Neural cell (in vitro differentiated cells): ENCODE data around the gene ASB4. TPM values are rescaled to one million over a fixed set of nuclear protein-coding genes. Genes with fewer than 3 reads are reported as not detected.

Experiments
- H2AFZ ChIP-seq: fragments of 200-600, 300-800 bp; sonication (generic), shearing (Covaris generic); 2 replicates; pipeline ENCODE4 v1.6.0; 2014; ENCODE audit warnings: low read depth, mild to moderate bottlenecking, antibody characterized with exemption, low read length, moderate library complexity
- H3F3A ChIP-seq: fragments of 200-600 bp; shearing (Covaris generic); 2 replicates; pipeline ENCODE4 v1.6.1; 2016; ENCODE audit warnings: mild to moderate bottlenecking, moderate library complexity, mixed read lengths, antibody characterized with exemption, low read length; ENCODE audit not compliant: insufficient read depth, poor library complexity, severe bottlenecking
- H3K27ac ChIP-seq: fragments of 200-600, 300-800 bp; sonication (generic), shearing (Covaris generic); 2 replicates; pipeline ENCODE4 v1.5.1; 2014; ENCODE audit warnings: mild to moderate bottlenecking, low read length, moderate library complexity
- H3K27me3 ChIP-seq: fragments of 300-800, 200-600 bp; sonication (generic), shearing (Covaris generic); 2 replicates; pipeline ENCODE4 v1.6.0; 2014; ENCODE audit warnings: mild to moderate bottlenecking, low read depth, low read length, moderate library complexity; ENCODE audit not compliant: insufficient read depth
- H3K36me3 ChIP-seq: fragments of 300-800, 200-600 bp; sonication (generic), shearing (Covaris generic); 2 replicates; pipeline ENCODE4 v1.5.1; 2014; ENCODE audit warnings: mild to moderate bottlenecking, antibody characterized with exemption, low read length, moderate library complexity; ENCODE audit not compliant: insufficient read depth
- H3K4me2 ChIP-seq: fragments of 300-800, 200-600 bp; sonication (generic), shearing (Covaris generic); 2 replicates; pipeline ENCODE4 v1.6.0; 2014; ENCODE audit warnings: mild to moderate bottlenecking, low read length
- H3K4me3 ChIP-seq: fragments of 300-800, 200-600 bp; sonication (generic), shearing (Covaris generic); 2 replicates; pipeline ENCODE4 v1.5.1; 2014; ENCODE audit warnings: mild to moderate bottlenecking, low read length, moderate library complexity
- H3K79me2 ChIP-seq: fragments of 200-600 bp; shearing (Covaris generic); replicated peaks from 2 replicates; pipeline ENCODE4 v1.6.0; 2014; ENCODE audit warnings: mild to moderate bottlenecking, low read length, moderate library complexity; ENCODE audit not compliant: insufficient read depth
- H3K9ac ChIP-seq: fragments of 300-800, 200-600 bp; sonication (generic), shearing (Covaris generic); 2 replicates; pipeline ENCODE4 v1.6.1; 2016; ENCODE audit warnings: mild to moderate bottlenecking, low read length, mixed read lengths
- H3K9me2 ChIP-seq: fragments of 200-600 bp; shearing (Covaris generic); 2 replicates; pipeline ENCODE4 v1.6.1; 2016; ENCODE audit warnings: mild to moderate bottlenecking, low read length, mixed read lengths; ENCODE audit not compliant: insufficient read depth
- H3K9me3 ChIP-seq: fragments of 200-600, 300-800 bp; sonication (generic), shearing (Covaris generic); 2 replicates; pipeline ENCODE4 v1.6.1; 2016; ENCODE audit warnings: mild to moderate bottlenecking, mixed run types, low read length, moderate library complexity, mixed read lengths
- H4K20me1 ChIP-seq: fragments of 200-600 bp; shearing (Covaris generic); 2 replicates; pipeline ENCODE4 v1.6.1; 2016; ENCODE audit warnings: mild to moderate bottlenecking, mixed run types; ENCODE audit not compliant: insufficient read depth
- CTCF ChIP-seq: fragments of 450-650 bp; IDR thresholded peaks from 2 replicates; pipeline ENCODE4 v1.5.1; 2014; ENCODE audit warnings: antibody characterized with exemption, mild to moderate bottlenecking, moderate library complexity; ENCODE audit not compliant: poor library complexity, severe bottlenecking
- EP300 ChIP-seq: fragments of 450-650 bp; conservative IDR thresholded peaks from 2 replicates; pipeline ENCODE4 v1.6.1; 2014; ENCODE audit warnings: antibody characterized with exemption, mild to moderate bottlenecking, moderate library complexity; ENCODE audit not compliant: poor library complexity, severe bottlenecking
- EZH2 ChIP-seq: fragments of 200-600, 300-800 bp; shearing (Covaris generic), sonication (generic); IDR thresholded peaks from 2 replicates; pipeline ENCODE4 v1.6.1; 2014; ENCODE audit warnings: antibody characterized with exemption, low read length, borderline replicate concordance, mild to moderate bottlenecking; ENCODE audit not compliant: insufficient read depth, poor library complexity, severe bottlenecking
- MXI1 ChIP-seq: fragments of 450-650 bp; conservative IDR thresholded peaks from 2 replicates; pipeline ENCODE4 v1.6.1; 2014; ENCODE audit warnings: antibody characterized with exemption, mild to moderate bottlenecking; ENCODE audit not compliant: poor library complexity, severe bottlenecking
- POLR2AphosphoS5 ChIP-seq: IDR thresholded peaks from 2 replicates; pipeline ENCODE4 v1.6.1; 2012
- RAD21 ChIP-seq: fragments of 450-650 bp; conservative IDR thresholded peaks from 2 replicates; pipeline ENCODE4 v1.6.1; 2014; ENCODE audit warnings: antibody characterized with exemption, mild to moderate bottlenecking, moderate library complexity
- REST ChIP-seq: IDR thresholded peaks from 2 replicates; pipeline ENCODE4 v1.6.1; 2012; ENCODE audit warnings: borderline replicate concordance
- SMC3 ChIP-seq: fragments of 450-650 bp; conservative IDR thresholded peaks from 2 replicates; pipeline ENCODE4 v1.6.1; 2014; ENCODE audit warnings: antibody characterized with exemption, mild to moderate bottlenecking, moderate library complexity; ENCODE audit not compliant: poor library complexity
- TAF1 ChIP-seq: IDR thresholded peaks from 2 replicates; pipeline ENCODE4 v1.6.1; 2012; ENCODE audit warnings: low read depth
- polyA plus RNA-seq: library from polyadenylated mRNA; depleted of rRNA; stranded (reverse); fragments of >200 nt; gene quantifications from 2 replicates; pipeline ENCODE4 v1.2.3, GENCODE V29; 2014

ASB4 gene
- polyA plus RNA-seq, 1 donor from 2014 or later: 0.11 TPM

GRCh38 chr7:95535662-95536061 lies 49.9 kb downstream of the ASB4 start:
- H3K9me3 ChIP-seq: no peaks in the 10 kb centered on the region
- H3K27ac ChIP-seq: no peak overlapping the region
- H3K9ac ChIP-seq: no peak overlapping the region
- no peak overlapping the region for H3K4me2 ChIP-seq
- no peaks in the 10 kb centered on the region for H3K27me3 ChIP-seq
- no peaks in the 10 kb centered on the region for H3F3A ChIP-seq
- H3K9me2 ChIP-seq: no peaks in the 10 kb centered on the region
- TF ChIP-seq SMC3 (no peak), RAD21 (no peak), EZH2 (no peak), MXI1 (no peak), EP300 (no peak), TAF1 (no peak), POLR2AphosphoS5 (no peak), REST (no peak), CTCF (no peak)
- no peaks in the 10 kb centered on the region for H3K36me3 ChIP-seq
- H3K79me2 ChIP-seq: no peaks in the 10 kb centered on the region
- H2AFZ ChIP-seq: no peak overlapping the region
- no peak overlapping the region for H3K4me3 ChIP-seq
- no peaks in the 10 kb centered on the region for H4K20me1 ChIP-seq

- H3K9me2 ChIP-seq: no peaks in the 10 kb centered on the region
- no peaks in the 10 kb centered on the region for H3K79me2 ChIP-seq
- H3K9ac ChIP-seq: no peak overlapping the region
- H3K27me3 ChIP-seq: no peaks in the 10 kb centered on the region
- no peaks in the 10 kb centered on the region for H4K20me1 ChIP-seq
- H2AFZ ChIP-seq: no peak overlapping the region
- H3K36me3 ChIP-seq: no peaks in the 10 kb centered on the region
- H3K9me3 ChIP-seq: no peaks in the 10 kb centered on the region
- TF ChIP-seq REST: no peak
- no peak for TF ChIP-seq RAD21
- TF ChIP-seq EZH2: no peak
- TF ChIP-seq MXI1: no peak
- no peak for TF ChIP-seq CTCF
- TF ChIP-seq SMC3: no peak
- no peak for TF ChIP-seq TAF1
- TF ChIP-seq EP300: no peak
- no peak for TF ChIP-seq POLR2AphosphoS5
- no peak overlapping the region for H3K4me2 ChIP-seq
- H3F3A ChIP-seq: no peaks in the 10 kb centered on the region
- no peak overlapping the region for H3K4me3 ChIP-seq
- H3K27ac ChIP-seq: no peak overlapping the region
Observed at GRCh38 chr7:95536656-95537311, 51.0 kb downstream of the ASB4 start.
